Neural progenitor cell (in vitro differentiated cells): Measurements from ENCODE around the gene CYP4F3.

ENCODE experiments used
- EZH2 ChIP-seq: fragments of 200-600 bp; sonication (generic); IDR thresholded peaks from 2 replicates; pipeline ENCODE4 v1.6.1; 2017; ENCODE audit warnings: antibody characterized with exemption, mild to moderate bottlenecking, moderate library complexity
- EZH2phosphoT487 ChIP-seq: fragments of 200-600 bp; sonication (generic); IDR thresholded peaks from 2 replicates; pipeline ENCODE4 v1.6.1; 2017; ENCODE audit warnings: antibody characterized with exemption
- TF ChIP-seq, protein P1 (sequence below): fragments of 200-600 bp; sonication (generic); IDR thresholded peaks from 2 replicates; pipeline ENCODE4 v1.5.1; 2017; ENCODE audit warnings: antibody characterized with exemption, mild to moderate bottlenecking

DNA sequence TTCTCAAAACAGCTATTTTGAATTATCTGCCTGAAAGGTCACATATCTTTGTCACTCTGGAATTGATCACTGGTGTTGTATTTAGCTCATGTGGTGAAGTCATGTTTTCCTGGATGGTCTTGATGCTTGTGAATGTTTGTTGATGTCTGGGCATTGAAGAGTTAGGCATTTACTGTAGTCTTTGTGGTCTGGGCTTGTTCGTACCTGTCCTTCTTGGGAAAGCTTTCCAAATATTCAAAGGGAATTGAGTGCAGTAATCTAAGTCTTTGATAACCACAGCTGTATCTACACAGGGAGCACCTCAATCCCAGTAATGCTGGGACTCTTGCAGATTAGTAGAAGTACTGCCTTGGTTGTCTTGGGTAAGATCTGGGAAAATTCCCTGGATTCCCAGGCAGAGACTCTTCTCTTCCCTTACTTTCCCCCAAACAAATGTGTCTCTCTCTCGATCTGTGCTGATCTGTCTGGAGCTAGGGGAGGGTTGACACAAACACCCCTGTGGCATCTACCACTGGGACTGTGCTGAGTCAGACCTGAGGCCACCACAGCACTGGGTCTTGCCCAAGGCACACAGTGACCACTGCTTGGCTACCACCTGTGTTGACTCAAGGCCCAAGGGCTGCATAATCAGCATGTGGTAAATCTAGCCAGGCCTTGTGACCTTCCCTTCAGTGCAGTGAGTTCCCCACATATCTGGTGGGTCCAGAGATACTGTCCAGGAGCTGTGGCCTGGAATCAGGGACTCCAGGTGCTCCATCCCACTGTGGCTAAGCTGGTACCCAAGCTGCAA lies 5.5 kb upstream of the CYP4F3 start:
- TF ChIP-seq, protein P1, sequence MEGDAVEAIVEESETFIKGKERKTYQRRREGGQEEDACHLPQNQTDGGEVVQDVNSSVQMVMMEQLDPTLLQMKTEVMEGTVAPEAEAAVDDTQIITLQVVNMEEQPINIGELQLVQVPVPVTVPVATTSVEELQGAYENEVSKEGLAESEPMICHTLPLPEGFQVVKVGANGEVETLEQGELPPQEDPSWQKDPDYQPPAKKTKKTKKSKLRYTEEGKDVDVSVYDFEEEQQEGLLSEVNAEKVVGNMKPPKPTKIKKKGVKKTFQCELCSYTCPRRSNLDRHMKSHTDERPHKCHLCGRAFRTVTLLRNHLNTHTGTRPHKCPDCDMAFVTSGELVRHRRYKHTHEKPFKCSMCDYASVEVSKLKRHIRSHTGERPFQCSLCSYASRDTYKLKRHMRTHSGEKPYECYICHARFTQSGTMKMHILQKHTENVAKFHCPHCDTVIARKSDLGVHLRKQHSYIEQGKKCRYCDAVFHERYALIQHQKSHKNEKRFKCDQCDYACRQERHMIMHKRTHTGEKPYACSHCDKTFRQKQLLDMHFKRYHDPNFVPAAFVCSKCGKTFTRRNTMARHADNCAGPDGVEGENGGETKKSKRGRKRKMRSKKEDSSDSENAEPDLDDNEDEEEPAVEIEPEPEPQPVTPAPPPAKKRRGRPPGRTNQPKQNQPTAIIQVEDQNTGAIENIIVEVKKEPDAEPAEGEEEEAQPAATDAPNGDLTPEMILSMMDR = no peak
- TF ChIP-seq EZH2phosphoT487 (no peak), EZH2 (no peak)
